Measurements from ENCODE around the gene SRC.

The SRC gene

GRCh38 chr20:37394543-37395409 is 48.8 kb downstream of the SRC start:
- no peak for DNase-seq (ENCODE audit: low read depth, low spot score)

GRCh38 chr20:37395410-37395797 is 49.5 kb downstream of the SRC start:
- DNase-seq (ENCODE audit: low read depth, low spot score) = no peak

- no peak for DNase-seq (ENCODE audit: low read depth, low spot score)
Measured at GRCh38 chr20:37395921-37396415, 50.0 kb downstream of the SRC start.

- no peak for DNase-seq (ENCODE audit: low read depth, low spot score)
Measured at GRCh38 chr20:37396416-37397075, 50.6 kb downstream of the SRC start.

GRCh38 chr20:37397076-37397953 is 51.4 kb downstream of the SRC start:
- DNase-seq (ENCODE audit: low read depth, low spot score) = no peak

- no peak for DNase-seq (ENCODE audit: low read depth, low spot score)
Measured at GRCh38 chr20:37397954-37398749, 52.2 kb downstream of the SRC start.

- DNase-seq (ENCODE audit: low read depth, low spot score) = no peak
Measured at GRCh38 chr20:37398750-37399621, 53.0 kb downstream of the SRC start.

GRCh38 chr20:37401282-37401929 is 55.5 kb downstream of the SRC start:
- DNase-seq (ENCODE audit: low read depth, low spot score) = no peak

- DNase-seq (ENCODE audit: low read depth, low spot score) = no peak
Measured at GRCh38 chr20:37401930-37402675, 56.2 kb downstream of the SRC start.

GRCh38 chr20:37403107-37404033 is 57.4 kb downstream of the SRC start:
- no peak for DNase-seq (ENCODE audit: low read depth, low spot score)

- no peak for DNase-seq (ENCODE audit: low read depth, low spot score)
Measured at GRCh38 chr20:37404461-37404890, 58.5 kb downstream of the SRC start.

- no peak for DNase-seq (ENCODE audit: low read depth, low spot score)
Measured at GRCh38 chr20:37405351-37405897, 59.5 kb downstream of the SRC start.

- no peak for DNase-seq (ENCODE audit: low read depth, low spot score)
Measured at GRCh38 chr20:37406010-37406998, 60.4 kb downstream of the SRC start.

- no peak for DNase-seq (ENCODE audit: low read depth, low spot score)
Measured at GRCh38 chr20:37407019-37407566, 61.2 kb downstream of the SRC start.

GRCh38 chr20:37407573-37408002 is 61.6 kb downstream of the SRC start:
- no peak for DNase-seq (ENCODE audit: low read depth, low spot score)
